Activated T-helper 2 cell treated with anti-CD3 and anti-CD28 coated beads, Interferon-gamma antibody, Interleukin-2, Interleukin-4, amounts not matched to agents 10 μg/mL and 5 μg/mL and 100 μg/mL, durations not matched to agents 14 hours and 24 hours and 36 hours (primary cell): Measurements from ENCODE around the gene COPE. TPM values are rescaled to one million over a fixed set of nuclear protein-coding genes. Genes with fewer than 3 reads are reported as not detected.
A peak's percentile ranks its signal among the peaks of the same experiment; 100 is the strongest.
"Not testable (repeated sequence)": the region's sequence is repeated elsewhere in the genome, so short reads cannot be mapped to it uniquely, and the experiment has no call there.

Experiments used
- DNase-seq: peaks from one replicate; pipeline ENCODE4 v3.0.0; 2021; ENCODE audit warnings: low spot score
- H3K27ac Mint-ChIP-seq: one replicate; pipeline ENCODE4 v1.8.0; 2021; ENCODE audit warnings: mixed read lengths
- H3K27me3 Mint-ChIP-seq: one replicate; pipeline ENCODE4 v1.8.0; 2021; ENCODE audit warnings: low read depth, mixed read lengths
- H3K36me3 Mint-ChIP-seq: one replicate; pipeline ENCODE4 v1.8.0; 2021; ENCODE audit warnings: low read depth, mixed read lengths
- H3K4me1 Mint-ChIP-seq: one replicate; pipeline ENCODE4 v1.8.0; 2021; ENCODE audit warnings: low read depth, mixed read lengths
- H3K4me3 Mint-ChIP-seq: one replicate; pipeline ENCODE4 v1.8.0; 2021; ENCODE audit warnings: low read depth, mild to moderate bottlenecking, moderate library complexity, mixed read lengths
- H3K9me3 Mint-ChIP-seq: one replicate; pipeline ENCODE4 v1.8.0; 2021; ENCODE audit warnings: mixed read lengths
- intact Hi-C: fragments of 100-400 bp; cut with micrococcal nuclease; formaldehyde crosslinking; loops from one replicate; pipeline ENCODE4 v1.15.1; 2023
- total RNA-seq: library from RNA; stranded (reverse); gene quantifications from 2 replicates; pipeline ENCODE4 v1.2.3, GENCODE V29; 2022

COPE gene
- 231 and 240 TPM in 2 replicates for total RNA-seq

DNA sequence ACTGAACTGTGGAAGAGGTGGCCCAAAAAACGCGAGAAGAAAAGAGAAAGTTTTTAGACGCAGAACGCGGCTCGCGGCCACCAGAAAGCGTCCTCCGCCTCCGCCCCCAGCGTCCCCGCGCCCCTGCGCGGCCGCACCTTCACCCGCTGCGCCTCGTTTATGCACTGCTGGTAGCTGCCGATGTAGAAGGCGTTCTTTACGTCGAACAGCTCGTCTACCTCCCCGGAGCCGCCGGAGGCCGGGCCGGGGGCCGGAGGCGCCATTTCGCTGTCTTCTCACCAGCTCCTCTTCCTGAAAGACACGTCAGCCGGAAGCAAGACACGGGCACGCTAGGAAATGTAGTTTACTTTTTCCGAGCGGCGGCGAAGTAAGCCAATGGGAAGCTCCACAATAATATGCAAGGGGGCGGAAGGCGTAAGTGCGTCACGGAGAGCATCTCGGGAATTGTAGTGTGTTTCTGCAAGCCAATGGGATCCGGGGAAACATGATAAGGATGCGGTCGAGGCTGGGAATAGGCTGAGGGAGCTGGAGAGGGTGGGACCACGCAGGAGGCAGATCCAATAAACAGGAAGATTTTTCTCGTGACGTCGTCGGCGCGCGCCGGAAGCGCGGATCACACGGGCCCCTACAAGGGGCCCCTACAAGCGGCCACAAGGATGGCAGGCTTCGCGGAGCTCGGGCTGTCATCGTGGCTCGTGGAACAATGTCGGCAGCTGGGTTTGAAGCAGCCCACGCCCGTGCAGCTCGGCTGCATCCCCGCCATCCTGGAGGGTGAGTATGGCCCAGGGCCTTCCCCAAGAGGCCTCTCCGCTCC is at the start of gene COPE, which contains the start of gene DDX49:
COPE (minus strand) TSS at position 302 of the 814 bp plus-strand sequence; CDS start at position 263, 39 bp downstream.
DDX49 (plus strand) TSS at position 630 of the 814 bp plus-strand sequence; CDS start at position 657, 27 bp downstream.
- DNase-seq: peak; percentile 98
- H3K4me3 Mint-ChIP-seq: peak within 1 kb of the TSS; percentile 96
- peaks cover 56% of the 10 kb centered on the region for H3K36me3 Mint-ChIP-seq
- peaks cover 19% of the 10 kb centered on the region for H3K4me1 Mint-ChIP-seq
- no peaks in the 10 kb centered on the region for H3K27me3 Mint-ChIP-seq
- intact Hi-C loops: loop anchor here (1.0 to 5.0 kb wide), 6 partner anchors 13 to 397 kb away; partner anchors contain the start of genes BORCS8, ELL, HOMER3 and RFXANK
- H3K9me3 Mint-ChIP-seq: no peaks in the 10 kb centered on the region
- H3K27ac Mint-ChIP-seq: peak within 1 kb of the TSS; percentile 94

- Mint-ChIP-seq H3K27ac (no peak overlapping the region), H3K27me3 (peaks cover 2% of the 10 kb centered on the region), H3K4me1 (peaks cover 4% of the 10 kb centered on the region), H3K36me3 (no peaks in the 10 kb centered on the region), H3K4me3 (no peak overlapping the region), H3K9me3 (no peaks in the 10 kb centered on the region)
- DNase-seq: no peak
- intact Hi-C loops: no loop called here
Observed at GRCh38 chr19:18967358-18968146, 48.4 kb upstream of the COPE start.

GRCh38 chr19:18966307-18966706 is 47.1 kb upstream of the COPE start:
- no peak overlapping the region for H3K27ac Mint-ChIP-seq
- H3K27me3 Mint-ChIP-seq: peaks cover 10% of the 10 kb centered on the region
- H3K4me3 Mint-ChIP-seq: no peak overlapping the region
- no peaks in the 10 kb centered on the region for H3K9me3 Mint-ChIP-seq
- no peaks in the 10 kb centered on the region for H3K36me3 Mint-ChIP-seq
- H3K4me1 Mint-ChIP-seq: peaks cover 1% of the 10 kb centered on the region
- no peak for DNase-seq
- intact Hi-C loops: no loop called here

DNA sequence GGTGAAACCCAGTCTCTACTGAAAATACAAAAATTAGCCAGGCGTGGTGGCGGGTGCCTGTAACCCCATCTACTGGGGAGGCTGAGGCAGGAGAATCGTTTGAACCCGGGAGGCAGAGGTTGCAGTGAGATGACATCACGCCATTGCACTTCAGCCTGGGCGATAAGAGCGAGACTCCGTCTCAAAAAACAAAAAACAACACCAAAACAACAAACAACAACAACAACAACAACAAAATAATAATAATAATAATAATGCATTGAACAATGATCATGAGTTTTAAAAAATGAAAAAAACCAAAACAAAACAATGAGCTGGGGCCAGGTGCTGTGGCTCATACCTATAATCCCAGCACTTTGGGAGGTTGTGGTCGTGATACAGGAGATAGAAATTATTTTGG is 44.9 kb upstream of the COPE start:
- no peak overlapping the region for H3K27ac Mint-ChIP-seq
- no peak for DNase-seq
- H3K4me3 Mint-ChIP-seq: no peak overlapping the region
- H3K36me3 Mint-ChIP-seq: no peaks in the 10 kb centered on the region
- peaks cover 1% of the 10 kb centered on the region for H3K4me1 Mint-ChIP-seq
- H3K27me3 Mint-ChIP-seq: peaks cover 12% of the 10 kb centered on the region
- no peaks in the 10 kb centered on the region for H3K9me3 Mint-ChIP-seq
- intact Hi-C loops: no loop called here

DNA sequence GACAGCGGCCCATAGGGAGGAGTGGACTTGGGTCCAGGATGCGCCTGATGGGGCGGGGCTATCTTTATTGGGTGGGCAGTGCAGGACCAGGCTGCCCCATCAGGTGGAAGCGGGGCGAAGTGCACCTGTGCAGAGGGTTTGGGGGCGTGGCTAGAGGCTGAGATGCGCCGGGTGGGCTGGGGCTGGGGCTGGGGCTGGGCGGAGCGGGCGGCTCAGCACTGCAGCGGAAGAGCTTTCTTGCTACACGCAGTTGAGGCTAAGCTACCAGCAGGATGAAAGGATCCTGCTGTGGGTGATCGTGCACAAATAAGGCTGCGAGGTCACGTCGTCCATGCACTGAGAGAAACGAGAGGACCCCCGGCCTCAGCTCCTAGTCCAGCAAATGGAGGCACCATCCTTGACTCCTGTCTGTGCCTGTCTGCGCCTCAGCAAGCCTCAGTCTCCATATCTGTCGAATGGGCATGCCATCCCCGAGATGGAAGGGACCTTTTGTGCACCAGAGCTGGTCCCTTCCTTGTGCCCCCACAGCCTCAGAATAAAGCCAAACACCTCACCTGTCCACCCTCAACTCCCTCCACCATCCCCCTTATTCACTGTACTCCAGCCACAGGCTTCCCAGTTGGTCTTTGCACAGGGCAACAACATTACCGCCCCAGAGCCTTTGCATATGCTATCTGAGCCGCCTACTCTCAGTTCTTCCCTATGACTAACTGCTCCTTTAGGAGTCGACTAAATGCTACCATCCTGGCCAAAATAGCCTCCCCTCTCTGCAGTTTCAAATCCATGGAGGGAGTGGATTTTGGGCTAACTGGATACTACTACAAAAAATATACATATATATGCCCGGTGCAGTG is 42.8 kb upstream of the COPE start:
- Mint-ChIP-seq H3K27me3 (peaks cover 14% of the 10 kb centered on the region), H3K36me3 (no peaks in the 10 kb centered on the region), H3K4me1 (no peaks in the 10 kb centered on the region), H3K4me3 (no peak overlapping the region), H3K27ac (no peak overlapping the region), H3K9me3 (no peaks in the 10 kb centered on the region)
- intact Hi-C loops: no loop called here
- DNase-seq: no peak

DNA sequence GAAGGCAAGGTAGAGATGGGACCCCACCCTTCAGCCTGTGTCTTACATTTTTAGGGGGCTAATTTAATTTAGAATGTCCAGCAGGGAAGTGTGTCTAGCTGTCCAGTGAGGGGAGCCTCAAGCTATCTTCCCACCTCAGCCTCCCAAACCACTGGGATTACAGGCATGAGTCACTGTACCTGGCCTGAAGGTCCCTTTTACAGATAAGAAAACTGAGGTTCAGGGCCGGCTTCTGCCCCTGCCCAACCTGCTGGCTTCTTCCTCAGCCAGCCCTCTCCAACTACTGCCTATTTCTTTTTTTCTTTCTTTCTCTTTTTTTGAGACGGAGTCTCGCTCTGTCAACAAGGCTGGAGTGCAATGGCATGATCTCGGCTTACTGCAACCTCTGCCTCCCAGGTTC is 41.2 kb upstream of the COPE start:
- no peaks in the 10 kb centered on the region for H3K36me3 Mint-ChIP-seq
- peaks cover 14% of the 10 kb centered on the region for H3K27me3 Mint-ChIP-seq
- no peaks in the 10 kb centered on the region for H3K9me3 Mint-ChIP-seq
- H3K4me1 Mint-ChIP-seq: no peaks in the 10 kb centered on the region
- H3K27ac Mint-ChIP-seq: no peak overlapping the region
- no peak for DNase-seq
- intact Hi-C loops: no loop called here
- H3K4me3 Mint-ChIP-seq: no peak overlapping the region

DNA sequence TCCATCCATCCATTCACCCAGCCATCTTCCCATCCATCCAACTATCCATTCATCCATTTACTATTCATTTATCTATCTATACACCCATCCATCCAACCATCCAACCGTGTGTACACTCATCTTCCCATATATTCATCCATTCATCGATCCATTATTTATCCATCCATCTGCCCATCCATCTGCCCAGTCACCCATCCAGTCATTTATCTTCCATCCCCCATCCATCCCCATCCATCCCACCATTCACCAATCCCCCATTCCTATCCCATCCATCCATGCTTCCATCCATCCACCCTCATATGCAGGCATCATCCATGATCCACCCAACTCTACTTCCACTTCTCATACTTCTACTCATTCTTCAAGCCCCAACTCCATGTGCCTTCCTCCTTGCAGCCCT is 35.9 kb upstream of the COPE start:
- intact Hi-C loops: no loop called here
- no peak for DNase-seq
- no peaks in the 10 kb centered on the region for H3K36me3 Mint-ChIP-seq
- H3K27ac Mint-ChIP-seq: no peak overlapping the region
- H3K4me1 Mint-ChIP-seq: no peaks in the 10 kb centered on the region
- H3K4me3 Mint-ChIP-seq: no peak overlapping the region
- peaks cover 5% of the 10 kb centered on the region for H3K9me3 Mint-ChIP-seq
- H3K27me3 Mint-ChIP-seq: peaks cover 2% of the 10 kb centered on the region

DNA sequence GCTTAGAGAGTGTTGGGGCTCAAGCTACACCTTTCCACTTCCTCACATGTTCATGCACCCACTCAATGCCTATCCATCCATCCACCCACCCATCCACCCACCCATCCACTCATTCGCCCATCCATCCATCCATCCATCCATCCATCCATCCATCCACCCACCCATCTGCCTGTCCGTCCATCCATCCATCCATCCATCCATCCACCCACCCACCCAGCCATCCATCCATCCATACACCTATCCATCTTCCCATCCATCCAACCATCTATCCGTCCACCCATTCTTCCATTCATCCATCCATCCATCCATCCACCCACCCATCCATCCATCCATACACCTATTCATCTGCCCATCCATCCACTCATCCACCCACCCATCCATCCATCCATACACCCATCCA is 34.9 kb upstream of the COPE start:
- peaks cover 2% of the 10 kb centered on the region for H3K27me3 Mint-ChIP-seq
- no peaks in the 10 kb centered on the region for H3K36me3 Mint-ChIP-seq
- peaks cover 5% of the 10 kb centered on the region for H3K9me3 Mint-ChIP-seq
- H3K27ac Mint-ChIP-seq: no peak overlapping the region
- intact Hi-C loops: no loop called here
- no peaks in the 10 kb centered on the region for H3K4me1 Mint-ChIP-seq
- DNase-seq: no peak
- no peak overlapping the region for H3K4me3 Mint-ChIP-seq

DNA sequence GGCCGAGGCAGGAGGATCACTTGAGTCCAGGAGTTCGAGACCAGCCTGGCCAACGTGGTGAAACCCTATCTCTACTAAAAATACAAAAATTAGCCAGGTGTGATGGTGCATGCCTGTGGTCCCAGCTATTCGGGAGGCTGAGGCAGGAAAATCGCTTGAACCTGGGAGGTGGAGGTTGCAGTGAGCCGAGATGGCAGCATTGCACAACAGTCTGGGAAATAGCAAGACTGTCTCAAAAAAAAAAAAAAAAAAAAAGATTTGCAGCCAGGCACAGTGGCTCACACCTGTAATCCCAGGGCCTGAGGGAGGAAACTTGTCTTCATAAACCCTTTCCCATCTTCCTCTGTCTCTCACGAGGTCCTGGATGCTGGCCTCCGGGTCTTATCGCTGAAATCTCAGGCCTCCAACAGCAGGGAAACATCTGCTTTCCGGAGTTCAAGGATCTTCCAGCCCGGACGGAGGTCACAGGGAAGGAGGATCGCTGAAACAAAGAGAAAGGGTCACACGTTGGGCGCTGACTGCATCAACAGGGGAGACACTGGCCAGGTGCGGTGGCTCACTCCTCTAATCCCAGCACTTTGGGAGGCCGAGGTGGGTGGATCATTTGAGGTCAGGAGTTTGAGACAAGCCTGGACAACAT is 33.3 kb upstream of the COPE start:
- intact Hi-C loops, H3K9me3 Mint-ChIP-seq, H3K4me3 Mint-ChIP-seq, H3K27me3 Mint-ChIP-seq, H3K27ac Mint-ChIP-seq, DNase-seq, H3K4me1 Mint-ChIP-seq, H3K36me3 Mint-ChIP-seq: not testable (repeated sequence)

DNA sequence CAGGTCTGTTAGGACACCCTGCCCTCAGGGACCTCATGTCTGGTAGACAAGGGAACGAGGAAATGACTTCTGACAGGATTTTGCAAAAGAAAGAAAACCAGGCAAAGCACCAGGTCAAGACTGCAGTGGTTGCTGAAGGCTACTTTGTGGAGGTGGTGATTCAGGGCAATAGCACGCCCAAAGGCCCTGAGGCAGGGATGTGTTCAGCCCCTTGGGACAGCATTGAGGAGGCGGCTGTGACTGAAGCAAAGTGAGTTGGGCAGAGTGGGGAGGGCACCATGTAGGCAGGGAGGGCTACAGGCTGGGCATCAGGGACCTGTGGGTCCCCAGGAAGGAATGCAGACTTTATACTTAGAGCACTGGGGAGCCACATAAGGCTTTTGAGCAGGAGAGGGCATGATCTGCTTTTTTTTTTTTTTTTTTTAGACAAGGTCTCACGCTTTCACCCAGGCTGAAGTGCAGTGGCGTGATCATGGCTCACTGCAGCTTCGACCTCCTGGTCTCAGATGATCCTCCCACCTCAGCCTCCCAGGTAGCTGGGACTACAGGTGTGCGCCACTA is 32.6 kb upstream of the COPE start:
- Mint-ChIP-seq H3K36me3 (no peaks in the 10 kb centered on the region), H3K9me3 (peaks cover 5% of the 10 kb centered on the region), H3K4me3 (no peak overlapping the region), H3K4me1 (no peaks in the 10 kb centered on the region), H3K27ac (no peak overlapping the region), H3K27me3 (no peaks in the 10 kb centered on the region)
- no peak for DNase-seq
- intact Hi-C loops: no loop called here

DNA sequence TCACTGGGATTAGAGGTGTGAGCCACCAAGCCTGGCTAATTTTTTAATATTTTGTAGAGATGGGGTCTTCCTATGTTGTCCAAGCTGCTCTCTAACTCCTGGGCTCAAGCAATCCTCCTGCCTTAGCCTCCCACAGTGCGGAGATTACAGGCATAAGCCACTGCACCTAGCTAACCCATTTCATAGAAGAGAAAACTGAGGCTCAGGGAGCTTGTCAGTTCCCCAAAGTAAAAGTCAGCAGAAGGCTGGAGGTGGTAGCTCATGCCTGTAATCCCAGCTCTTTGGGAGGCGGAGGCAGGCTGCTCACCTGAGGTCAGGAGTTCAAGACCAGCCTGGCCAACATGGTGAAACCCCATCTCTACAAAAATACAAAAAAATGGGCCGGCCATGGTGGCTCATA is 30.7 kb upstream of the COPE start:
- intact Hi-C loops: no loop called here
- Mint-ChIP-seq H3K4me1 (no peaks in the 10 kb centered on the region), H3K27me3 (peaks cover 2% of the 10 kb centered on the region), H3K36me3 (no peaks in the 10 kb centered on the region), H3K27ac (no peak overlapping the region), H3K9me3 (peaks cover 1% of the 10 kb centered on the region), H3K4me3 (no peak overlapping the region)
- DNase-seq: no peak

- H3K36me3 Mint-ChIP-seq: no peaks in the 10 kb centered on the region
- no peak overlapping the region for H3K27ac Mint-ChIP-seq
- intact Hi-C loops: no loop called here
- peaks cover 2% of the 10 kb centered on the region for H3K27me3 Mint-ChIP-seq
- no peaks in the 10 kb centered on the region for H3K9me3 Mint-ChIP-seq
- no peaks in the 10 kb centered on the region for H3K4me1 Mint-ChIP-seq
- no peak for DNase-seq
- H3K4me3 Mint-ChIP-seq: no peak overlapping the region
Observed at GRCh38 chr19:18948976-18949356, 29.8 kb upstream of the COPE start.
